Bone marrow (tissue), 2 donors: Measurements from ENCODE around the gene CDCA7.
"Not testable (repeated sequence)": the region's sequence is repeated elsewhere in the genome, so short reads cannot be mapped to it uniquely, and the experiment has no call there.

Experiments used
- DNase-seq, 2 donors: peaks; one replicate each; lab custom pipeline; 2025; lab: John Stamatoyannopoulos, UW

The CDCA7 gene

DNA sequence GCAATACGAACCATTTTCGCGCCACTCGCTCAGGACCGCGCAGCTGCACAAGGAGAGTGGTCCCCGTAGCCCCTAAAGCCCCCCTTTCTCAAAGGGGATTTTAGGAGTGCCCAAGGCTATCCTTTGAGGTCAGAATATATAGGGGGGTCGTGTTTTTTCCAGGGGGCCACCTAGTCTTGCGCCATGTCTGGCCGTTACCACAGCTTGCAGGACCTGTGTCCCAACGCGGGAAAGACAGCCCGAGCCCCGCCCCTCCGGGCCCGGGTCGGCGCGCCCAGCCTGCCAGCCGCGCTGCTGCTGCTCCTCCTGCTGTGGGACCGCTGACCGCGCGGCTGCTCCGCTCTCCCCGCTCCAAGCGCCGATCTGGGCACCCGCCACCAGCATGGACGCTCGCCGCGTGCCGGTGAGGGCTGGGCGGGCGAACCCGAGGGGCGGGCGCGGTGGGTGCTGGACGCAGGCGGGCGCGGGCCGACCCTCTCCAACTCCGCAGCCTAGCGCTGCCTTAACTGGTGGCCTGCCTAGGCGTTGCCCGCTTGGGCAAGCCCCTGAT lies at the start of gene CDCA7:
Gene CDCA7, plus strand, starts transcription at position 291 of the 550 bp plus-strand sequence. Its CDS starts 92 bp downstream, at position 383.
- DNase-seq, result peak; percentile 35 to 50

GRCh38 chr2:173305303-173305702 lies 49.4 kb upstream of the CDCA7 start:
- DNase-seq, result no peak

GRCh38 chr2:173307293-173307692 lies 47.4 kb upstream of the CDCA7 start:
- DNase-seq, result no peak

DNA sequence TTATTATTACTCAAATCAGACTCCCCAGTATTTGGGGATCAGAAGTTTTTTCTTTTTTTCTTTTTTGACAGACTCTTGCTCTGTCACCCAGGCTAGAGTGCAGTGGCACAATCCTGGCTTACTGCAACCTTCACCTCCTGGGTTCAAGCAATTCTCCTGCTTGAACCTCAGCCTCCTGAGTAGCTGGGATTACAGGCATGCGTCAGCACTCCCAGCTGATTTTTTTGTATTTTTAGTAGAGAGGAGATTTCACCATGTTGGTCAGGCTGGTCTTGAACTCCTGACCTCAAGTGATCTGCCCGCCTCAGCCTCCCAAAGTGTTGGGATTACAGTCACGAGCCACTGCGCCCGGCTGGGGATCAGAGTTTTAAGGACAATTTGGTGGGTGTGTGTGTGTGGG lies 45.3 kb upstream of the CDCA7 start:
- not testable (repeated sequence) for DNase-seq

- DNase-seq, result no peak
Measured at GRCh38 chr2:173311844-173312606, 42.6 kb upstream of the CDCA7 start.

GRCh38 chr2:173323371-173323770 lies 31.3 kb upstream of the CDCA7 start:
- DNase-seq, result no peak

GRCh38 chr2:173326806-173327205 lies 27.9 kb upstream of the CDCA7 start:
- no peak for DNase-seq

- no peak for DNase-seq
Measured at GRCh38 chr2:173327421-173327820, 27.3 kb upstream of the CDCA7 start.

GRCh38 chr2:173333003-173333402 lies 21.7 kb upstream of the CDCA7 start:
- DNase-seq, result not testable (repeated sequence)

DNA sequence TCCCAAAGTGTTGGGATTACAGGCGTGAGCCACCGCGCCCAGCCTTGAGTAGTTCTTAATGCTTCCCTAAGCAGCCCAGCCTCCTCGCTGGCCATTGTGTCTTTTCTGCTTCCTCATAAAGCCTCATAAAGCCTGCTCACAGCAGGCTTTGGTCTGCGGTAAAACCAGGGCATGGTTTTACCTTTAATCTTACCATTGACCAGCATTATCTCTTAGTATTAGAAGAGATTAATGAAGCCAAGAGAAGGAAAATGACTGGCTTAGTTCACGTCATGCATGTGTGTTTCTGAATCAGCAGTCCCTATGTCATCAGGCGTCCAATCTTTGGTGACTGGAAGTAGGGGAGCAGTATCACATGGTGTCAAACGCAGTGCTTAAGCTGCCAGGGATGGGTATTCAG lies 14.9 kb upstream of the CDCA7 start:
- DNase-seq, result no peak

GRCh38 chr2:173343921-173344320 lies 10.8 kb upstream of the CDCA7 start:
- DNase-seq, result no peak

DNA sequence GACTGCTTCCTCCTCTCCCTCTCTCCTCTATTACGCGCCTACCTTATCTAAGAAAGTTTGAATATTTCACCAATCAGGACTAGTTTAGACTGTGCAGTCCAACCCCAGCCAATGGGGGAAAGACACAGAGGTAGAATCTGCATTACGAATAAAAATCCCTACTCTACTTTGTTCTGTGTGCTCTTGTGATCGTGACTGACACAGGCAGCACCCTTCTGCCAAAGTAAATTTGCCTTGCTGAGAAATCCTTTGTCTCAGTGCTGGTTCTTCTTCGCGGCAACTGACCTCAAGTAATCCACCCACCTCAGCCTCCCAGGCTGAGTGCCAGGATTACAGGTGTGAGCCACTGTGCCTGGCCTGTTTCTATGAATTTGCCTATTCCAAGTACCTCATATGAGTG lies 8.6 kb upstream of the CDCA7 start:
- DNase-seq, result no peak

DNA sequence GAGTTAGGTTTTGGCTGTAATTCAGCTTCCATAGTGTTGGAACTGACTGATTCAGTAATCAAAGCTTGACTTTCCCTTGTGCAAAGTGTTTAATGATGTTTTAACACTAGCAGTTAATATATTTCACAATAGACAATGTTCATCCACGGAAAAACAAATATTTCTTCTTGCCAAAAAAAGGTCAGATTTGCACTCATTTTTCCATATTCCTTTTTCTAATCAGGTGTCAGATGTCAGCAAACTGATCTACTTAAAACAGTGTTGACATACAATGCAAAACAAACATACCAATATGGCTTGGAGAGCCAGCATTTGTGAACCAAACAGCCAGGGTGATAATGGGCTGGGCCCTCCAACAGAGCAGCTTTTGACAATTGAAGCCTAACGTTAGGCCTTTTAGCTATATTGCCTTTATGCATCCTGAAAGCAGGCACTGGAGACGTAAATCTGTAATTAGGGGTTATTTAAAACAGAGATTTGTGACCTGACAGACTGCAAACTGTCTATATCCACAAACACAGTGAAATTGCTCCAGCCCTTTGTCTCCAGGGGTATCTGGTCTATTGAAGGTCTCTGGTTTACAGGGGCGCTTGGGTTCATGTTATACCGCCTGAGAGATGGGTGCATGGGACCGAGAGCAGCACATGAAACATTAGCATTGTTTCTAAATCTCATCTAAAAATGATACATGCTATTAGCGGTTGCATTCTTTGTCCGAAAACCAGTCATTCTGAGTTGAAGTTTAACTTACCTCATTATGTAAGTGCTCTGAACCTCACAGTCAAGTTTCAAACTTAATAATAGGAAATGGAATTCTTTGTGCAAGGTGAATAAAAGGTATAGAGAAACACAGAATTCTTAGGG lies 7.1 kb upstream of the CDCA7 start:
- DNase-seq, result no peak

- no peak for DNase-seq
Measured at GRCh38 chr2:173349287-173349686, 5.4 kb upstream of the CDCA7 start.

DNA sequence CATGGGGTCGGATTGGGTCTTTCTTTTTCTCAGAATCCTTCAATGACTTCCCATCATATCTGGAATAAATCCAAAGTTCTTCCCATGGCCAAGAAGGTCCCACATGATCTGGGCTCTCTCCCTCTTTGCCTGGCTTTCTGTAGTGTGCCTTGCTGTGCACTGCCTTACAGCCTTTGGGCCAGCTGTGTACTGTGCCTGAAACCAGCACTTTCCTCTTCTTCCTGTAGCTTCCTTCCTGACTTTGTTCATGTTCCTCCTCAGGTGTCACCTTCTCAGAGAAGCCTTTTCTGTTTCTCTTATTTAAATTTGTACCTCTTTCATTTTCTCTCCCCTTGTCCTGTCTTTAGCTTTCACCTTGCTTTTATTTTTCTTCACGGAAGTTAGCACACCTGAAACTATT lies 4.3 kb upstream of the CDCA7 start:
- no peak for DNase-seq

DNA sequence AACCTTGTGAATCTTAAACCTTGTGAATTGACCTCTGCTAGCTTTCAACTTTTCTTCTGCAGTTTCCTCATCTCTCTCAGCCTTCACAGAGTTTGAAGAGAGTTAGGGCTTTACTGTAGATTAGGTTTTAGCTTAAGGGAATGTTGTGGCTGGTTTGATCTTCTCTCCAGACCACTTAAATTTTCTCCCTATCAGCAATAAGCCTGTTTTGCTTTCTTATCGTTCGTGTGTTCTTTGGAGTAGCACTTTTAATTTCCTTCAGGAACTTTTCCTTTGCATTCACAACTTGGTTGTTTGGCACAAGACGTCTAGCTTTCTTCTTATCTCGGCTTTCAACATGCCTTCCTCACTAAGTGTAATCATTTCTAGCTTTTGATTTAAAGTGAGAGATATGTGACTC lies 2.8 kb upstream of the CDCA7 start:
- no peak for DNase-seq

GRCh38 chr2:173353556-173353955 lies 1.1 kb upstream of the CDCA7 start:
- DNase-seq, result no peak

GRCh38 chr2:173354073-173354581 lies 545 bp upstream of the CDCA7 start:
- DNase-seq, result no peak

DNA sequence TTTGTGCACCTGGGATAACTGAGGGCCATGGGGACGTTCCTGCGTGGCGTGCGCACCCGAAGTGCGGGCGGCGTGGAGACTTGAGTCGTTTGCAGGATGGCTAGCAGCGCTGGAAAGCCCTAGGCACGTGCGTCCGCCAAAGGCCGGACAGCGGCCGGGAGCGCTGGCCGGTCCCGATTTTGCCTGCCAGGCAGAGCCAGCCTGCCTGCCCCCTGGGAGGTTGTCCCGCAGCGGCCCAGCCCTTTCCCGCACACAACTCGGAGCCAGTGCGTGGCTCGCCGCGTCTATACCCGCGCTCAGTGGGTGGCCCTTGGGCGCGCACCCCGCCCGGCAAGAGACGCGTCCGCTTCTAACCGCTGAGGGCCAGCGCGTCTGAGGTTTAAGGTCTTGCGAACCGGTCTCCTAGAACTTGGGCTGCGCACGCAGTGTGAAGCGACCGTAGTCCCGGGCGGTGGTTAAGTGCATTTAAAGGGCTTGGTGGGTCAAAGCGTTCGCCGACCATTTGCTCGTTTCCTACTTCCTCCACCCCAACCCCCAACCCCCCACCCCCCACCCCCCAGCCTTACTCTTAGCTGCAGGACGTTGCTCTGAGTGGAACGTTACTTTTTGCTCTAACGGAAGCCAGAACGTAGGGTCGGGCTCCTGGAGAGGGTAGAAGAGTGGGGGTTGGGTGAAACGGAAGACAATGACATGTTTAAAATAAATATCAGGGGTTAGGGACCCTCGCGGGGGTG lies 627 bp downstream of the CDCA7 start:
- DNase-seq, result peak; percentile 30 to 34

GRCh38 chr2:173355866-173356508 lies 1.3 kb downstream of the CDCA7 start:
- no peak for DNase-seq

DNA sequence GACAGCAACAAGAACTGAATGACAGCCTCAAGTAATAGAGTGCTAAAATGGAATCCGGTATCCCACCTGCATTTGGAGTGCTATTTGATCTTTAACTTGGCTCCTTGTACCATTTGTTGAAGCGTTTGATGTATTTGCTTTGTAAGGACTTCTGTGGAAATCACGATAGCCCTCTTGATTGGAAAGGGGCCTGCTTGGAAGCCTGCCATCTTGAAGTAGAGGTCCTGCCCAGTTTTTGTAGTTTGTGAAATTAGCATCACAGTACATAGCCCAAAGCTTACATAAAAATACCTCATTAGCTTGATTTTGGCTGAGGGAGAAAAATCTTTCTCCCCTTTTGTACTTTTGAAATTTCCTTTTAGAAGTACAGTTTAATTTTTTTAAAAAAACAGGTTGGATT lies 2.7 kb downstream of the CDCA7 start:
- DNase-seq, result no peak
